C4-2B (cell line): ENCODE results near the gene ABCG1.
"Not testable (repeated sequence)": the region's sequence is repeated elsewhere in the genome, so short reads cannot be mapped to it uniquely, and the experiment has no call there.

Experiments
- ZFX ChIP-seq: fragments of 450-650 bp; IDR thresholded peaks from 2 replicates; pipeline ENCODE4 v1.6.1; 2017
- TF ChIP-seq, protein P1 (sequence below): fragments of 450-650 bp; conservative IDR thresholded peaks from 2 replicates; pipeline ENCODE4 v1.5.1; 2017; ENCODE audit warnings: mild to moderate bottlenecking

DNA sequence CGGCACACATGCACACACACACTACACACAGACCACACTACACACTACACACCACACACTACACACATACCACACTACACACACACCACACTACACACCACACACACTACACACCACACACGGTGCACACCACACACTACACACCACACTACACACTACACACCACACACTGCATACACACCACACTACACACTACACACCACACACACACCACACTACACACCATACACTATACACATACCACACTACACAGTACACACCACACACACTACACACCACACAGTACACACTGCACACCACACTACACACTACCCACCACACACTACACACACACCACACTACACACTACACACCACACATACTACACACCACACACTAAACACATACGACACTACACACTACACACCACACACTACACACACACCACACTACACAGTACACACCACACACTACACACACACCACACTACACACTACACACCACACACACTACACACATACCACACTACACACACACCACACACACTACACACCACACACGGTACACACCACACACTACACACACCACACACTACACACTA, 73.7 kb downstream of the ABCG1 start:
- TF ChIP-seq, protein P1, sequence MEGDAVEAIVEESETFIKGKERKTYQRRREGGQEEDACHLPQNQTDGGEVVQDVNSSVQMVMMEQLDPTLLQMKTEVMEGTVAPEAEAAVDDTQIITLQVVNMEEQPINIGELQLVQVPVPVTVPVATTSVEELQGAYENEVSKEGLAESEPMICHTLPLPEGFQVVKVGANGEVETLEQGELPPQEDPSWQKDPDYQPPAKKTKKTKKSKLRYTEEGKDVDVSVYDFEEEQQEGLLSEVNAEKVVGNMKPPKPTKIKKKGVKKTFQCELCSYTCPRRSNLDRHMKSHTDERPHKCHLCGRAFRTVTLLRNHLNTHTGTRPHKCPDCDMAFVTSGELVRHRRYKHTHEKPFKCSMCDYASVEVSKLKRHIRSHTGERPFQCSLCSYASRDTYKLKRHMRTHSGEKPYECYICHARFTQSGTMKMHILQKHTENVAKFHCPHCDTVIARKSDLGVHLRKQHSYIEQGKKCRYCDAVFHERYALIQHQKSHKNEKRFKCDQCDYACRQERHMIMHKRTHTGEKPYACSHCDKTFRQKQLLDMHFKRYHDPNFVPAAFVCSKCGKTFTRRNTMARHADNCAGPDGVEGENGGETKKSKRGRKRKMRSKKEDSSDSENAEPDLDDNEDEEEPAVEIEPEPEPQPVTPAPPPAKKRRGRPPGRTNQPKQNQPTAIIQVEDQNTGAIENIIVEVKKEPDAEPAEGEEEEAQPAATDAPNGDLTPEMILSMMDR = not testable (repeated sequence)
- not testable (repeated sequence) for TF ChIP-seq ZFX
